Right ventricle myocardium inferior (tissue), 1 donor: Measurements from ENCODE around the gene SUCLG1. TPM values are rescaled to one million over a fixed set of nuclear protein-coding genes. Genes with fewer than 3 reads are reported as not detected.

Experiments
- ATAC-seq: fragments of 200-7000 bp; cut with Tn5 transposase; one replicate; pipeline ENCODE4 v1.9.1; 2020; ENCODE audit warnings: mild to moderate bottlenecking, moderate library complexity
- DNase-seq: peaks from one replicate; pipeline ENCODE4 v3.0.0; 2021; ENCODE audit errors: missing footprints
- intact Hi-C: fragments of 100-400 bp; cut with DNase I; formaldehyde crosslinking; loops from one replicate; pipeline ENCODE4 v1.11.0; 2022
- total RNA-seq: library from RNA; stranded (reverse); fragmentation: NEBNext Ultra II Directional; extraction: Animal tissue kit (Norgen Biotek cat#: 25700); gene quantifications from one replicate; pipeline ENCODE4 v1.2.1, GENCODE V29; 2021
- donor health status: DM: no; HTN: yes; CAD: no; lungs with severe emphysema.

Gene SUCLG1
- total RNA-seq, 1 donor from 2014 or later: 309 TPM

DNA sequence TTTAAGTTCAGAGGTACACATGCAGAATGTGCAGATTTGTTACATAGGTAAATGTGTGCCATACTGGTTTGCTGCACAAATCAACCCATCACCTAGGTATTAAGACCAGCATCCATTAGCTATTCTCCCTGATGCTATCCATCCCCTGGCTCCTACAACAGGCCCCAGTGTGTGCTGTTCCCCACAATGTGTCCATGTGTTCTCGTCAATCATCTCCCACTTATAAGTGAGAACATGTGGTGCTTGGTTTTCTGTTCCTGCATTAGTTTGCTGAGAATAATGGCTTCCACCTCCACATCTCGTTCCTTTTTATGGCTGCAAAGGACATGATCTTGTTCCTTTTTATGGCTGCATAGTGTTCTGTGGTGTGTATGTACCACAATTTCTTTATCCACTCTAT, 75.8 kb downstream of the SUCLG1 start:
- ATAC-seq: no peak
- no peak for DNase-seq
- intact Hi-C loops: no loop called here

DNA sequence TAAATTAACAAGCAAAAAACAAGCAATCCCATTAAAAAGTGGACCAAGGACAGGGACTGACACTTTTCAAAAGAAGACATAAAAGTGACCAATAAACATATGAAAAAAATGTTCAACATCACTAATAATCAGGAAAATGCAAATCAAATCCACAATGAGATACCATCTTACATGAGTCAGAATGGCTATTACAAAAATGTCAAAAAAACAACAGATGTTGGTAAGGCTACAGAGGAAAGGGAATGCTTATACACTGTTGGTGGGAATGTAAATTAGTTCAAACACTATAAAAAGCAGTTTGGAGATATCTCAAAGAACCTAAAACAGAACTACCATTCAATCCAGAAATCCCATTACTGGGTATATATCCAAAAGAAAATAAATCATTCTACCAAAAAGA, 78.2 kb downstream of the SUCLG1 start:
- intact Hi-C loops: no loop called here
- ATAC-seq: no peak

DNA sequence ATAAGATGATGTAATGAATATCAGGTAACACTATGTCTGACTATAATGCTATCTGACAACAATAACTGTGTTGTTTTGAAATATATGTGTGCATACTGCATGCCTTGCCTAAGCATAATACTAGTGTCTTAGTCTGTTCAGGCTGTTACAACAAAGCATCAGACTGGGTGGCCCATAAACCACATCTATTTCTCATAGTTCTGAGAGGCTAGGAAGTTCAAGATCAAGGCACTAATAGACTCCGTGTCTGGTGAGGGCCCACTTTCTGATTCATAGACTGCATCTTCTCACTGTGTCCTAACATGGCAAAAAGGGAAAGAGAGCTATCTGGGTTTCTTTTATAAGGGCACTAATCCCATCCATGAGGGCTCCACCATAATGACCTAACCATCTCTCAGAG, 80.1 kb downstream of the SUCLG1 start:
- DNase-seq (no peak), ATAC-seq (no peak)
- intact Hi-C loops: no loop called here

More for the DNA sequence above, 78.2 kb downstream of the SUCLG1 start:
- DNase-seq: no peak

- intact Hi-C loops: no loop called here
- DNase-seq (no peak), ATAC-seq (no peak)
Measured at GRCh38 chr2:84375020-84375419, 84.1 kb downstream of the SUCLG1 start.

- intact Hi-C loops: no loop called here
- DNase-seq (no peak), ATAC-seq (no peak)
Measured at GRCh38 chr2:84373866-84374265, 85.2 kb downstream of the SUCLG1 start.

Other genes starting within 250 kb of the SUCLG1 start
- 0.05 TPM for gene DNAH6, start 57.2 kb upstream of the SUCLG1 start, total RNA-seq